CD4-positive, alpha-beta T cell treated with Interleukin-21 for 1 hour (primary cell): Measurements from ENCODE around the gene SYNPO2.
"Not testable (repeated sequence)": the region's sequence is repeated elsewhere in the genome, so short reads cannot be mapped to it uniquely, and the experiment has no call there.

Experiments used
- DNase-seq: peaks from one replicate; pipeline ENCODE4 v3.0.0-alpha.2; 2020

SYNPO2 gene

DNA sequence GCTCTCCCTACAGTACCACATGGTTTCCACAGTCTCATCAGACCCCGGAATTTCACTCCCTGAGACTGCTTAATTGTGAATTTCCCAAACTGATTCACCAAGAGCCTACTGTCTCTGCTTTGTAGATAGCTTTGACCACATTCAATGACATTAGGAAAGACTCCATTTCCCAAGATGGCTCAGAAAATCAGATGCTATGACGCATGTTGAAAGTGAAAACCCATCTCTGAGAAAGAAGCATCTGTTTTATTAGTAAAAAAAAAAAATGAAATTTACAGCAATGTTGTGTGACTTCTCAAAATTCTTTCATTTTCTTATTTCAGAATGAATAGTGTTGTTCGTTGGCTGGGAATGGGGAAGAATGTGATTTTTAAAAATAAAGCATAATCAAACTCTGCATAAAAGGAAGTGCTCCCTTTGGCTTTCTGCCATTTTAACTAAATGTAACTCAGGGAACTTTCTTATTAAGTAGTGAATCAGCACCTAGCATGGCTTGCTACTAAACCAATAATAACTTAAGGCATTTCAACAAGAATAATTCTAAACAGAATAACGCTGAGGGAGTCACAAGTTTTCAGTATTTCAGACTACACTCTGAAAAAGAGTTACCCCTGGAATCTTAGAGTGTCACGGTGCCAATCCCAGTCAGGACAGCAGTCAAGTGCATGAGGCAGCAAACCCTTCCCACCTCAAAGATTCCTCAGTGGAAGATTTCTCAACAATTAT lies 149.6 kb downstream of the SYNPO2 start:
- DNase-seq, result no peak

DNA sequence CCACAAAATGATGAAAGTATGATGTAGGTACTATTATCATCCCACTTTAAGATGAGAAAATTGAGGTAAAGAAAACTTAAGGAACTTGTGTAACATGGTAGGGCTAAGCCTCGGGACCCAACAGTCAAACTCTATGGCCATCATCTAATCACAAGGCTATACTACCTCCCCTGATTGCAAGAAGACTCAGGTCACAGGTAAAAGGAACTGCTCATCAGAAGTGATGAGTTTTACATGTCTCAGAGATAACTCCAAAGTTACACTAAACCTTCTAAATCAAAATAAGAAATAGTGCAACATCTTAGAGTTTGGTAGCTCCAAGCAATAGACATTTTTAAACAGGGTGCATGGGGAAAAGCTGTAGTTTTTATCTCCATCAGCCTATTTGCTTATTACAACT lies 150.5 kb downstream of the SYNPO2 start:
- DNase-seq, result no peak

DNA sequence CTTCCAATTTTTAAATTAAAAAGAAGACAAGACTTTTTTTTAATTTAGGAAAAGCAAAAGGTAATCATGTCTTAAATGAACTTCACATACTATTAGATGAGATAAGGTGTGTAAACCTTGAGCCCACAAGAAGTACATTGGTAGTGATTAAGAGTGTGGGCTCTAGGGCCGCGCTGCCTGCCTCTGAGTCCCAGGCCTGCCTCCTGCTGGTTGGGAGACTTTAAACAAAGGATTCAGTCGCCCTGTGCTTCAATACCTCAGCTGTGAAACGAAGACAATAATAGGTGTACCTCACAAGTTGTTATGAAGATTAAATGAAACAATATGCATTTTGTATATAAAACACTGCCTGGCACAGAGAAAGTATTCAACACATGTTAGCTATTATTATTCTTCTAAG lies 151.1 kb downstream of the SYNPO2 start:
- DNase-seq, result no peak

DNA sequence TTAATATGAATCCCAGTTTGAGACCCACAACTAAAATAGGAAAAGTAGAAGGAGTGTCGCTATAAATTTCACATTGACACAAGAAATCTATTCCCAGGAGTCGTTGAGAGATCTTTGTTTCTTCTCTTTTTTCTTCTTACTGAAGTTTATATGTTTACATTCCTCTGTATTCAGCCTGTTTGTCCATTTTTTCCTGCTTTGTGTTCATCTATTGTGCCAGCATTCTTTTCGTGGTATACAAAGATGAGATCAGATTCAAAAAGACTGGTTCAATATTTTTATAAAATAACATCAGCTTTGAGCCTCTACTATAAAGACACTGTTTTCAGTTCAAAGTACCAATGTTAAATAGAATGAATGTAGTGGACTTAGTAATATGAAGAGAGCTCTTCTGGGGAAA lies 151.6 kb downstream of the SYNPO2 start:
- no peak for DNase-seq

DNA sequence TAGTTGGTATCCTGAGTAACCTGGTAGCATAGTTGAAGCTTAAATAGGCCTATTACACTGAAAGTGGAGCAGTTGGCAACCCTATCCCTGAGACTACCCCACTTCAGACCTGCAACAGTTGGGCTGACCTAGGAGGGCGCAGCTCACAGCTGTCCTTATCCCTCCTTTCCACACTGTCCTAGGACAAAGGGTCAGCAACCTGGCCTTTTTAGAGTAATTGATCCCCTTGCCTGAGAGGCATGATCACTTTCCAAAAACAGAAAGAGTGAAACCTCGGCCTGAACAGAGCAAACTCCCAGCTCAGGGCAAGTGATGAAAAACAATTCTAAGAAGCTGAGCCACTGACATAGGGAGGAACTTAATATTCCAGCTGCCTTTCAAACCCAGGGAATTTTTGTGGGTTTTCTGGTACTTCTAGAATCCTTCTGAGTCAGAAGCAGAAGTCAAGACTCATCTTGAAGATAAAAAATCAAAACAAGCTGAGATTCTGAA lies 152.1 kb downstream of the SYNPO2 start:
- DNase-seq, result no peak

DNA sequence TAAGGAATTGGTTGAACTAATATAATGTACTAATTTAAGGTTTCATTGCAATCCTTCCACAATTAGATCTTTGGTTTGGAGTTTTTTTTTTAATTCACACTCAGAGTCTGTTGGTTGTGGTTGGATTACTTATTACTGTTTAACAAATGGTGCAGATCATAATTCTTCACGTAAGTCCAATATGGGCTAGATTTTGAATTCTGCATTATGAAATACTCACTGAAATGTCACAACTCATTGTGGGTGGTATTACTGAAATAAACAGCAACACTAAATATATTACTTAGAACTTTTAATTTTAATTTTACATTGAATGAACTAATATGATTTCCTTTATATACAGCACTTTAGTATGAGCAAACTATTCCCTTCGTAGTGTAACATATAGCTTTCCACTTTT lies 152.7 kb downstream of the SYNPO2 start:
- DNase-seq, result no peak

DNA sequence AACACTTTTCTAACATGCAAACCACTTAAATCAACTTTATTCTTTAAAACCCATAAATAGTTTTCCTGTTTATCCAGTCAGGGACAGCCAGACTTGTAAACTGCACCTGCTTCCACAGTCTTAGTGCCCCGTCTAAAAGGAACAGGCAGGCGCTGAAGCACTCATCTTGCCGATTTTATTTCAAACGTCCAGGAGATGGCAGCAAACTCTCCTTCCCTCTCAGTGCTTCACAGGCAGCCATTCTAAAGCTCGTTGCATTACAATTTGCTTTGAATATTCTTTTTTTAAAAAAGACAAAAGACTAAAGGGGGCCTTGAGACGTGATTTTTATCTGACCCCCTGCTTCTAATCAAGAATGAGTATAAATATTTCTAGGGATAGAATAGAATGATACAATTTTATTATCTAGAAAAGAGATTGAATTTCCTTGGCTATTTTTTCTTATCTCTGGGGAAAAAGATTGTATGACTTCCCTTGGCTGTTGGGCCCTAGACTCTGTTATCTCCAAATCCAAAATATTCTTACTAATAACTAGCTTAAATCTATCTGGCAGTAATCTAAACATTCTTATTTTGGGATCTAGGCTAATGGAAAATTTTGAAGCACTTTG lies 153.4 kb downstream of the SYNPO2 start:
- peak; percentile 69 for DNase-seq

DNA sequence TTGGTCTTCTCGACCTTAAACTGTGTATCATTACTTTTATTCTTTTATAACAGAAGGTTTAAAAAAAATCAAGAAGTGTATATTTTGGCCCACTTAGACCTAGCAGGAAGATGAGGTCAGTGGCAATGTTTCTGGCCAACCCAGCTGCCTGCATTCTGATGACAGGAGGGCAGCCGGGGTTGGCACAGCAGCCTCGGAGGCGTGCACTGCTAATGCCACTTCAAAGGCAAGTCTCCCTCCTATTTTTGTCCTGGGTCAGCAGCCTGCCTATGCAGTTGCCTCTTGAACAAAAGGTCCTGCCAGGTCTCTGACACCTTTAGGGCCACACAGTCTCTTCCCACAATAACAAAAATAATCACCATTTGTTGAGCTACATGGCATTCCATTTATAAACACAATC lies 157.6 kb downstream of the SYNPO2 start:
- no peak for DNase-seq

DNA sequence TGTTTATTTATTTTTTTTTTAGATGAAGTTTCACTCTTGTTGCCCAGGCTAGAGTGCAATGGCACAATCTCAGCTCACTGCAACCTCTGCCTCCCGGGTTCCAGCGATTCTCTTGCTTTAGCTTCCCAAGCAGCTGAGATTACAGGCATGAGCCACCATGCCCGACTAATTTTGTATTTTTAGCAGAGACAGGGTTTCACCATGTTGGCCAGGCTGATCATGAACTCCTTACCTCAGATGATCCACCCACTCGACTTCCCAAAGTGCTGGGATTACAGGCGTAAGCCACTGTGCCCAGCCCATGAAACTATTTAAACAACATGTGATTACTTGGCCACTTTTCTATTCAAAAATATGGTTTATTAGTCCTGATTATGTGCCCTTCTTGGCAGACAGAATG lies 158.4 kb downstream of the SYNPO2 start:
- DNase-seq, result not testable (repeated sequence)

DNA sequence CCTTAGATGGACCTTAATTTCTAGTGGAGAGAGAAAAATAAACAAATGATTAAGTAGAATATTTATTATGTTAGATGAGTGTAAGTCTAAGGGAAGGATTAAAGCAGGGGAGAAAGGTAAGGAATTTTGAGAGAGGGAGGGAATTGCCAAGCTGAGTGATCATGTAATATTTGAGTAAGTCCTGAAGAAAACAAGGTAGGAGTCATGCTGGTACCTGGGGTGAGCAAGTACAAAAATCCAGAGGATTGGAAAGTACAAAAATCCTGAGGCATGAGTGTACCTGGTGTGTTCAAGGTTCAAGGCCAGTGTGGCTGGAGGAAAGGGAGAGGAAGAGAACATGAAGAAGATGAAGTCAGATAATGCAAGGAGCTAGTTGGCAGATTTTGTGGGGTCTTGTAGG lies 159.8 kb downstream of the SYNPO2 start:
- no peak for DNase-seq

DNA sequence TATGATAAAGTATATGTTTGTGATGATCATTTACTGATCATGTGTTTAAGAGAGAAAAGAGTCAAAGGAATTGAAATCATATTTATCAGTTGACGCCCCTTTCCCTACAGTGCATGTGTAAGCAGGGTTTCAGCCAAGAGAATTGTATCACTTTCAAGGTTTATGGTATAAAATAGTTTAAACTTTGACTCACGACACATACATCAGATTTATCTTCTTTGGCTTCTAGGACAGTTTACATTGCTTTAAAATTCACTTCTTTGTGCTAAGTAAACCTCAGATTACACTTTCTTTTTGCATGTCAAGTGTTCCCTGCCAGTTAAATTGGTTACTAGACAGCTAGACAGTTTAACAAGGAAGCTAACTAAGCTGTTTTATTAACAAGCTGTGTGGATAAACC lies 160.7 kb downstream of the SYNPO2 start:
- no peak for DNase-seq

DNA sequence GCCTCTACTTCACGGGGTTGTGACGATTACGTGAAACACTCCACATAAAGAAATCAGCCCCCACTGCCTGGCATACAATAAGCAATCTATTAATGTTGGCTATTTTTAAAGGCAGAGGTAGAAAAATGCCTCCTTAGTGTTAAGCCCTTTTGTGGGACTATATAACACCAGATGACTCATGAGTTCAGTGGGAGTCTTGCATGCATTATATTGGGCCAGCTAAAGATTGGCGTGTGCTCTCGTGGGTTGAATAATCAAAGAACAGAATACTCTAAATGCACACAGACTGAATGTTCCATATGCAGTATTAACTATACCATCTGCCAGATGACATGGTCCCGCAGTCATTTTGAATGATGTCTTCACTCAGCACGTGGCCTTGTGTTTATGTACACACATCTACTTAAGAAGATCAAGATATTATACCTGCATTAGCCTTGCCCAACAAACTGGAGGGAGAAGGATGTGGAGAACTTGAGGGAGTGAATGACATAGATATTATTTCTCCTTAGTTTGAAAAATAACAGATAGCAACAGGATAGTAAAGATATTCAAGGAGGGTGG lies 162.0 kb downstream of the SYNPO2 start:
- no peak for DNase-seq

DNA sequence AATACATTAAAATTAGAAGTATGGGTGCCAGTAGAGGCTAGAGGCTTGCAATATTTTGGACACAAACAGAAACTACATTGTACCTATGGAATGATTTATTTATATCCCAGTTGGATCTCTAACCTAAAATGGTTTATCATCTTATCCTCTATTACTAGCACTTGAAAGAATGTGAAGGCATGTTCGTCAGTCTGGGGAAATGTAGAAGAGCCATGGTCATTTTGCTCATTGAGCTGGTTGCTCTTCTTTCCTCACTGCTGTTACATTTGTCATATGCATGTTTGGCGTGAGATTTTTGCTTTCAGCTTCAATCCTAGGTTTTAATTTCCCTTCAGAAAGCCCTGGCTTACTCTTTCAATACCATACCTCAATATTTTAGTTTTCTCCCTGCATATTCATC lies 164.6 kb downstream of the SYNPO2 start:
- no peak for DNase-seq

DNA sequence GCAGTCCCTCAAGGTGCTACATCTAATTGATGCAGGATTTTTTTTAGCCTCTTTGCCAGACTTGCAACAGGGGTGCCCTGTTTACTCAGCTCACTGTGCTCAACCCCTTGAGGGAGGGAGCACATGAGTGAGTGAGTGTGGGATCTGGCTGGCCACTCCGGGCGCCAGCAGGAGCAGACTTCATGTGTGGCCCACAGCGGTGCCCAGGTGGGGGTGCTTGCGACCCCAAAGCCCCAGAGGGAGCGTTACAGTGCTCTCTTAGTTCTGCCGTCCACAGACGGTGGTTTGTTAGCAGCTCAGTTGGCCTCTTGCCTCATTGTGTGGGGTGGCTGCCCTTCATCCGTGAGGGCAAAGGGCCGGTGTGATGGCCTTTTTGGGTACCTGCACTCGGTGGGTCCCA lies 165.3 kb downstream of the SYNPO2 start:
- DNase-seq, result no peak

DNA sequence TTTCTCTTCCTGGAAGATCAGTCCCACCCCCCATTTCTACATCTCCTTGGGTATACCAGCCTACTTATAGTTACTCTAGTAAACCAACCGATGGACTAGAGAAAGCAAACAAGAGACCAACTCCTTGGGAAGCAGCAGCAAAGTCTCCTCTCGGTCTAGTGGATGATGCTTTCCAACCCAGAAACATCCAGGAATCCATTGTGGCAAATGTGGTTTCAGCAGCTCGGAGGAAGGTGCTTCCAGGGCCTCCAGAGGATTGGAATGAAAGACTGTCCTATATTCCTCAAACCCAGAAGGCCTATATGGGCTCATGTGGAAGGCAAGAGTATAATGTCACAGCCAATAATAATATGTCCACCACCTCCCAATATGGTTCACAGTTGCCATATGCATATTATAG lies 168.8 kb downstream of the SYNPO2 start:
- DNase-seq, result no peak

DNA sequence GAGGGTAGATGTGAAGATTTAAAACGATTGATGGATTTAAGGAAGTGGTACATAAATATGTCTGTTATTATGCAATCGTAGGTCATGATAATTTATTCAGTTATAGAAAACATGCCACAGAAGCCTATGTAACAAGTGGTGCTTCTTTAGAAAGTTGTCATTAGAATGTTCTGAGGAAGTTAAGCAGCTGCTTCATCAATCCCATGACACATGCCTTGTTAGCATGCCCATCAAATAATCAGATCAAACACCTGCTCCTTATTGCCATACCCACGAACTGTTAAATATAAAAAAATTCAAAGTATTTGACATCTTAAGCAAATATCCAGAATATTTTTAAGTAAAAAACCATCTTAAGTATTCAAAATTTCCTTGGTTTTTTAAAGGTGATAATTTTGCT lies 170.6 kb downstream of the SYNPO2 start:
- no peak for DNase-seq

DNA sequence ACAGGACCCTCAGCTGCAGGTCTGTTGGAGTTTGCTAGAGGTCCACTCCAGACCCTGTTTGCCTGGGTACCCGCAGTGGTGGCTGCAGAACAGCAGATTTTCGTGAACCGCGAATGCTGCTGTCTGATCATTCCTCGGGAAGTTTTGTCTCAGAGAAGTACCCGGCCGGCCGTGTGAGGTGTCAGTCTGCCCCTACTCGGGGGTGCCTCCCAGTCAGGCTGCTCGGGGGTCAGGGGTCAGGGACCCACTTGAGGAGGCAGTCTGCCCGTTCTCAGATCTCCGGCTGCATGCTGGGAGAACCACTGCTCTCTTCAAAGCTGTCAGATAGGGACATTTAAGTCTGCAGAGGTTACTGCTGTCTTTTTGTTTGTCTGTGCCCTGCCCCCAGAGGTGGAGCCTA lies 178.5 kb downstream of the SYNPO2 start:
- not testable (repeated sequence) for DNase-seq

DNA sequence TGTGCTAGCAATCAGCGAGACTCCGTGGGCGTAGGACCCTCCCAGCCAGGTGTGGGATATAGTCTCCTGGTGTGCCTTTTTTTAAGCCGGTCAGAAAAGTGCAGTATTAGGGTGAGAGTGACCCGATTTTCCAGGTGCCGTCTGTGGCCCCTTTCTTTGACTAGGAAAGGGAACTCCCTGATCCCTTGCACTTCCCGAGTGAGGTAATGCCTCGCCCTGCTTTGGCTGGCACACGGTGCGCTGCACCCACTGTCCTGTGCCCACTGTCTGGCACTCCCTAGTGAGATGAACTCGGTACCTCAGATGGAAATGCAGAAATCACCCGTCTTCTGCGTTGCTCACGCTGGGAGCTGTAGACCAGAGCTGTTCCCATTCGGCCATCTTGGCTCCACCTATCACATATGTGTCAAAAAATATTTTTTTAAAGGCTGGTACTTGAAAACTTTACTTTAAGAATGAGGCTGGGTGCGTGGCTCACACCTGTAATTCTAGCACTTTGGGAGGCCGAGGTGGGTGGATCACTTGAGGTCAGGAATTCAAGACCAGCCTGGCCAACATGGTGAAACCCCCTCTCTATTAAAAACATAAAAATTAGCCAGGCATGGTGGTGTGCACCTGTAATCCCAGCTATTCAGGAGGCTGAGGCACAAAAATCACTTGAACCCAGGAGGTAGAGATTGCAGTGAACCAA lies 179.2 kb downstream of the SYNPO2 start:
- DNase-seq, result not testable (repeated sequence)

DNA sequence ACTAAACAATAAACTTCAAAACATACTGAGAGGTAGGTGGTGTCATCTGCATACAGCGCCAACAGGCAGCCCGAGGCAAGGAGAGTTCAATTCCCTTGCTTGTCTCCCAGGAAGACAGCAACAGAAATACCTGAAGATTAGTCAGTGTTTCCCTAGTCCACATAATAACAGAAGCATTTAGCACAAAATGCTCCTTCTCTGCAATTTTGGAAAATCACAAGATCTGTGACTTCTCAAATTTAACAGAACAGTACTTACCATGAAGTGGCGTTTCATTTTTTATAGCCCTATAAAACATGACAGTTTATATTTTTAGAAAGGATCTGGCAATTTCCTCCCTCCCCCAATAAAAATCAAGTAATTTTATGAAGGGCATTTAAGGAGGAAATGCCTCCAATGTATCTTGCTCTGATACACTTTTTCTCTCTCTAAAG lies 179.9 kb downstream of the SYNPO2 start:
- DNase-seq, result no peak

DNA sequence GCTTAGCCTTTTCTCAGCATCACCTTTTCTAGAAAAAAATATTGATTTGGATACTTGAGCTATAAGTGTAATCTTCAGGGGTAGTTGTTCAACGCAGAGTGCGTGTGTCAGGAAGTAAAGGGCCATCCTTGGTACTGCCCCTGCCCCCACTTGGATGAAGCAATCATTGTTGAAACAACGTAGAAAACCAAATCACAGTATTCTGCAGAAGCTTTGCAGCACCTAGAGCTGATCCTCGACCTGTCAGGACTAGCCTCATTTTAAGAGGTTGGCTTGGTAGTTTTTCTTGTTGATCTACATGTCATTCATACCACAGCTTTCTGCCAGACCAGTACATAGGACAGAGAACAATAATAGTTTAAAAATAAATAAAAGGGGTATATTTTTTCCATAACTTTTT lies 181.6 kb downstream of the SYNPO2 start:
- DNase-seq, result no peak

DNA sequence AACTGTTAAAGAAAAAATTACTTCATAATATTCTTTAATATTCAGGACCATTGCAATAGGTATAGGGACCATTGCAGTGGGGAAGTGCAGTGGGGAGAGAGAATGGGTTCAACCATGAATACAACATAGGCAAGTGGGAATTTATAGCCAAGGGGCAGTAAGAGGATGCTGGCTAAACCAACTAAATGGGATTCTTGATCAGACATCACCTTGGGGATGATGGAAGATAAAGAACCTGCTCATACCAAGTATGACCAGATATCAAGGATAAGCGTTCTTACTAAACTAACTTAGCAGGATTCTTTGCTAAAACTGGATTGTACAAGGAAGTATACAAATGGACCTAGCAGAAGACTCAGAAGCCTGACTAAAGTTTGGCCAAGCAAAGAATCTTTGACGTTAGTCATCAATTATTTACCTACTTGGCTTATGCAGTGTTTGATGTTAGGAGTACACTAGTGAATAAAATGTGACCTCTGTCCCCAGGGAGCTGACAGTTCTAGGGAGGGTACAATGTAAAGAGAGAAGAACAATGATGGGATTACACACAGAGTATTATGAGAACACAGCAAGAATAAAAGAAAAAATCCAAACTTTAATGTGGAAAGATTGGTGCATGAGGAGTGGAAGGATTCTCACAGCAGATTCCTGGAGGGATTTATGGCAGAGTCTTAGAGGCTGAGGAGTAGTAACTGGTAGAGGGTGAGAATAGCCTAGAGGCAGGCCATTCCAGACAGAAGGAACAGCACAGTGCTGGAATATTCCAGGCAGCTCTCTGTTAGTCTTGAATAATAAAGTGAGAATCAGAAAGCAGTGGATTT lies 192.3 kb downstream of the SYNPO2 start:
- DNase-seq, result no peak

DNA sequence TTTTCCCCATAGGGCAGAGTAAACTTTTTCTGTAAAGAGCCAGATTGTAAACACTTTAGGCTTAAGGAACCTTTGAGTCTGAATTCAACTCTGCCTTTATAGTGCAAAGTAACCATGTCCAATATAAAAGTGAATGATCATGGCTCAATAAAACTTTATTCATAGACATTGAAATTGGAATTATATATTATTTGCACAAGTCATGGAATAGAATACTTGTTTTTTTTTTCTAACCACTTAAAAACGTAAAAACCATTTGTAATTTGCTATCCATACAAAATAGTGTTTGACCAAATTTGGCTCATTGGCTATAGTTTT lies 192.8 kb downstream of the SYNPO2 start:
- DNase-seq, result no peak

DNA sequence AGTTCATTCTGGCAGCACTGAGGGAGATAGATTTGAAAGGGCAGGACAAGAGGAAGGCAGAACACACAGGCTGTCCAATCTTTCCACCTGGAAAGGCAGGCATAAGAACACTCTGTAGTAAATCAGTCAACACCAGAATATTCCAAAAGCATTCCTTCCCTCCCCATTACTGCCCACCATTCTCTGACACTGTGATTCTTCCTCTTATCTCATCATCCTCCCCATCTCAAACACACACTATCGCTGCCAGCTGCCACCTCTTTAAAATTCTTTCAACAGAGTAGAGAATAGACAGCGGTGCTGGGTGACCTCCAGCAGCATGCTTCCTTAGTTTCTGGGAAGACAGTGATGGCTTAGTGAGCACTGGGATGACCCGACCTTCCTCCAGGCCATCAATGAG lies 193.3 kb downstream of the SYNPO2 start:
- no peak for DNase-seq
